Measurements from ENCODE around the gene RAX2. TPM values are rescaled to one million over a fixed set of nuclear protein-coding genes. Genes with fewer than 3 reads are reported as not detected.
"Not testable (repeated sequence)": the region's sequence is repeated elsewhere in the genome, so short reads cannot be mapped to it uniquely, and the experiment has no call there.

Gene RAX2
- polyA plus RNA-seq, 12 donors: not detected

- DNase-seq: no peak
These were observed 11.1 kb downstream of the RAX2 start for GRCh38 chr19:3760871-3761361.

GRCh38 chr19:3759482-3760254 lies 12.4 kb downstream of the RAX2 start:
- no peak for DNase-seq

GRCh38 chr19:3758297-3758696 lies 13.7 kb downstream of the RAX2 start:
- DNase-seq: not testable (repeated sequence)

DNA sequence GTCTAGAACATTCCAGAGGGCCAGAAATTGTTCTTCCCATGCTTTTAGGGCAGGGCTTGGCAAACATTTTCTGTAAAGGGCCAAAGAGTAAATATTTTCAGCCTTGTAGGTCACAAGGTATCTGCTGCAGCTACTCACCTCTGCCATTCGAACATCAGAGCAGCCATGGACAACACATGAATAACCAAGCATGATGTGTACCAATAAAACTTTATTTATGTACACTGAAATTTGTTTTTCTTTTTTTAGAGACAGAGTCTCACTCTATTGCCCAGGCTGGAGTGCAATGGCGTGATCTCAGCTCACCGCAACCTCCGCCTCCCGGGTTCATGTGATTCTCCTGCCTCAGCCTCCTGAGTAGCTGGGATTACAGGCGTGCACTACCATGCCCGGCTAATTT lies 14.3 kb downstream of the RAX2 start:
- not testable (repeated sequence) for DNase-seq

GRCh38 chr19:3753631-3754410 lies 18.2 kb downstream of the RAX2 start:
- no peak for DNase-seq

GRCh38 chr19:3752492-3752891 lies 19.5 kb downstream of the RAX2 start:
- no peak for DNase-seq

DNA sequence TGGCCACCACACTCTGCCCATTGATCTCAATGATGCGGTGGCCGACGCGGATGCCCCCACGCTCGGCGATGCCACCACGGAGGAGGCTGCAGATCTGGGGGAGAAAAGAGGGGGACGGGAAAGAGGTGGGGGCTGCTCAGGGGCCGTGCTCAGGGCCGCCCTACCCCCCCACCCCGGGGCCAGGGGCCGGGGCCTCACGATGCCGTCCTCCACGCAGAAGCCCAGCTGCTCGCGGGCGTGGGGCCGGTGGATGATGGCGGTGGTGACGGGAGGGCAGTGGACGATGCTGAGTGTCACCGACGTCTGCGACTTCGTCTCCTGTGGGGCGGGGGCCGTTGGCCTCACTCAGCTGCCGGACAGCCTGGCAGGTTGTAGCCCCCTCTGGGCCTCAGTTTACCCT lies 20.8 kb downstream of the RAX2 start:
- no peak for DNase-seq

DNA sequence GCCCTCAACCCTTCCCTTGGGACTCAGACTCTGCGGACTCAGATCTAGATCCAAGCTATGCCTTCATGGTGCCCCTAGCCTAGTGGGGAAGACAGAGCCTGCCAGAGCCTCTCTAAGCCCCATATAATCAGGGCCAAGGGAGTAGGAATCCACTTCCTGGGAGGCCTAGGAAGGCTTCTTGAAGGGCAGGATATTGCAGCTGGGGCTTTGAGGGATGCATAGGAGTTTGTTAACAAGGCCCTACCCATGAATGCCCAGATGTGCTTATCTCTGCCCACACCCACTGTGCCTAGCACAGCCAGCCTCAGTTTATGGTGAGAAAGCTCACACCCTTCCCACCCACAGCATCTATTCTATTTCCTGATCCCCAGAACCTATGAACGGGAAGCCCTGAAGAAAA lies 21.8 kb downstream of the RAX2 start:
- no peak for DNase-seq

- no peak for DNase-seq
These were observed 23.1 kb downstream of the RAX2 start for GRCh38 chr19:3748965-3749364.

- DNase-seq: no peak
These were observed 25.5 kb downstream of the RAX2 start for GRCh38 chr19:3746371-3747056.

DNA sequence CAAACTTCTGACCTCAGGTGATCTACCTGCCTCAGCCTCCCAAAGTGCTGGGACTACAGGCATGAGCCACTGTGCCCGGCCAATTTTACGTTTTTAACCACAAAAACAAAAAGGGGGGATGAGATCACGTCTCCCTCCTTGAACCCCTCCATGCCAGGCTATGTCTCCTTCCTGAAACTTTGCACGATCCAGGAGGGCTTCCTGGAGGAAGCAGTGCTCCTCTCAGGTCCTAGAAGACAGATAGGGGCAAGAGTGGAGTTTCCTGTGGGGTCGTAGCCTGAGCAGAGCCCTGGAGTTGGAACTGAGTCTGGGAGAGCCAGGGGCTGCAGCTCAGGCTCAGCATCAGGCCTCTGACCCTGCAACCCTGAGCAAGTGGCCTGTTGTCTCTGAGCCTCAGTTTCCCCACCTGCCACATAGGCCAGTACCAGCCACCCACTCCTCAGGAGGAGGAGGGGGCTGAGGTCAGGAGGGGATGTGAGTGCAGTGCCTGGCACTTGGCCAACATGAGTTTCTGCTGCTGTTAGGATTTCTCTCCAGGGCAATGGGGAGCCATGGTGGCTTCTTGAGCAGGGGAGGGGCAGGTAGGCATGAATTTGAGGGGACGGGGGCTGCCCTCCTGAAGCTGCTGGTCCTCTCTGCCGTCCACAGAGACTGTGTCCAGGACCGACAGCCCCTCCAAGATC lies 26.5 kb downstream of the RAX2 start:
- no peak for DNase-seq

DNA sequence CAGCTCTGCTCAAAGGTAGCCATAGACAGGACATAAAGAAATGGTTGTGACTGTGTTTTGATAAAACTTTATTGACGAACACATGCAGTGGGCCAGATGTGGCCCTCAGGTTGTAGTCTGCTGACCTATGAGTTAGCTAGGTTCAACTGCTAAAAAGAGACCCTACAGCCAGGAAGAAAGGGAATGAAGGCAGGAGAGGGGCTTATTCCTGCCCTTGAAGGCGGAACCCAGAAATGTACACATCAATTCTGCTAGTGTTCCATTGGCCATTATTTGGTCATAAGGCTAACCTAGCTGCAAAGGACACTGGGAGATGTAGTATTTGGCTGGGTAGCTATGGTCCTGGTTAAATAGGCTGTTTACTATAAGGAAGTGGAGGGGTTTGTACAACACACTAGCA lies 28.5 kb downstream of the RAX2 start:
- DNase-seq: no peak

- no peak for DNase-seq
These were observed 31.6 kb downstream of the RAX2 start for GRCh38 chr19:3740431-3740830.

DNA sequence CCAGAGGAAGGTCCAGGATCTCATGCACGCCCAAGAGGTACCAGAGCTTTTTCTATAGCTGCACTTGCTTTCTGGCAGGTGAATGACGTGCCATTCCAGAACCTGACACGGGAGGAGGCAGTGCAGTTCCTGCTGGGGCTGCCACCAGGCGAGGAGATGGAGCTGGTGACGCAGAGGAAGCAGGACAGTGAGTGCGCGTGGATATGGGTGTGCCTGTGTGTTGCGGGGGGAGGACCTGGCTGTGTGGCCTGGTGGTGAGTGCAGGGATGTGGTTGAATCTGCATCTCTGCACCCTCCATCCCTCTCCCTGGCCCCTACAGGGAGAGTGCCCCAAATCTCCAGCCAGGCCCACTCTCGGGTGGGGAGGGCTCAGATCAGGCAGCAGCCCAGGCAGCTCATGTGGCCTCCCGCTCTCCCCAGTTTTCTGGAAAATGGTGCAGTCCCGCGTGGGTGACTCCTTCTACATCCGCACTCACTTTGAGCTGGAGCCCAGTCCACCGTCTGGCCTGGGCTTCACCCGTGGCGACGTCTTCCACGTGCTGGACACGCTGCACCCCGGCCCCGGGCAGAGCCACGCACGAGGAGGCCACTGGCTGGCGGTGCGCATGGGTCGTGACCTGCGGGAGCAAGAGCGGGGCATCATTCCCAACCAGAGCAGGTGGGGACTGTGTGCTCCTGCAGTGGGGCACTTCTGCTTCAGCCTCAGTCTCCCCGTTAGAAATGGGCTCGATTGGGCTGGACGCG lies 33.4 kb downstream of the RAX2 start:
- no peak for DNase-seq

DNA sequence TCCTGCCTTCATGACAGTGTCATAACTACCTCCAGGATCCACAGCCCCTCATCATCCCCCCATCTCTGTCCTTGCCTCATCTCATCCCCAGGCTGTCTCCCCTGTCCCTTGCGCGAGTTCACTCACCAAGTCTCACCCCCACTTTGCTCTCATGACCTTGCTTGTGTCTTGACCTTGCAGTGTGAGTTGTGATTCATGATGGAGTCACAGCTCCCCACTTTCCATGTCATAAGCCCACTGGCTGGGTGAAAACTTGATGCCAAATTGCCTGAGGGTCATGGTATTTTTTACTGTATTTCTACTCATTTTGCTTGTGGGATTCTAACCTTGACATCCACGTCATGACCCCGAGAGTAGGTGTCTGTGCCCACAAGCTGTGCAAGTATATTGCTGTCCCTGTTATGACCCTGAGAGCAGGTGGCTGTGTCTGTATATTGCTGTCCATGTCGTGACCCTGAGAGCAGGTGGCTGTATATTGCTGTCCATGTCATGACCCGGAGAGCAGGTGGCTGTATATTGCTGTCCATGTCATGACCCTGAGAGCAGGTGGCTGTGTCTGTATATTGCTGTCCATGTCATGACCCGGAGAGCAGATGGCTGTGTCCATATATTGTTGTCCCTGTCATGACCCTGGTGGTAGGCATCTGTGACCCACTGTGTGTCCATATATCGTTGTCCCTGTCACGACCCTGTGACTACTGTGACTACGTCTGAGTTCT lies 34.4 kb downstream of the RAX2 start:
- DNase-seq: no peak

- no peak for DNase-seq
These were observed 35.8 kb downstream of the RAX2 start for GRCh38 chr19:3736106-3736724.

GRCh38 chr19:3734310-3734600 lies 37.8 kb downstream of the RAX2 start:
- DNase-seq: no peak

DNA sequence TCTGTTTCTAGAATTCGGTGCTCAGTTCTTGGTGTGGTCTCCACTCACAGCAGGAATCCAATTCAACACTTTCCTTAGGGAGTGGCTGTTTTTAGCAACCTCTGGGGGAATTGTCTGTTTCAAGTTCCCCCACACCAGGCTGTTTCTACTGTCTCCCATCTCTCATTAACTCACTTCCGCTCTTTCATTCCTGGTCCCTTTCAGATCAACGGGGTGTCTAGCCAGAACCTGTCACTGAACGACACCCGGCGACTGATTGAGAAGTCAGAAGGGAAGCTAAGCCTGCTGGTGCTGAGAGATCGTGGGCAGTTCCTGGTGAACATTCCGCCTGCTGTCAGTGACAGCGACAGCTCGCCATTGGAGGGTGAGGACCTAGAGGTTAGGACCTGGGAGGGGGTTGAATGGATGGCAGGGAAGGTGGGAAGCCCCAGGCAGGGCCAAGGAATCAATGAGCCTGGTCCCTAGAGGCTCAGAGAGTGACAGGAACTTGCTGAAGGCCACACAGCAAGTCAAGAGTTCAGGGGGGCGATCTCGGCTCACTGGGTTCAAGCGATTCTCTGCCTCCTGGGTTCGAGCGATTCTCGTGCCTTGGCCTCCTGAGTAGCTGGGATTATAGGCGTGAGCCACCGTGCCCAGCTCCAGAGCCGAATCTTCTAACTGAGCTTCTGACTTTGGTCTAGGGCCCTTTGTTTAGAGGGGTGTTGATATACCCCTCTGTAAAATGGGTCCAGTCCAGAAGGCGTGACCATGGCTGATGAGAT lies 38.3 kb downstream of the RAX2 start:
- DNase-seq: no peak

GRCh38 chr19:3732108-3732507 lies 39.9 kb downstream of the RAX2 start:
- DNase-seq: no peak

Data from muscle of arm (tissue), 12 donors.